GM12878 (cell line): ENCODE measurements around the gene KRTAP10-2.

Experiments
- ATF7 ChIP-seq: fragments of 450-650 bp; IDR thresholded peaks from 2 replicates; pipeline ENCODE4 v1.6.1; 2016; ENCODE audit warnings: low read depth, mild to moderate bottlenecking
- CHD4 ChIP-seq: fragments of 200-600 bp; sonication (generic); IDR thresholded peaks from 2 replicates; pipeline ENCODE4 v1.6.1; 2016; ENCODE audit warnings: mild to moderate bottlenecking
- CREB1 ChIP-seq: IDR thresholded peaks from 2 replicates; pipeline ENCODE4 v1.6.1; 2012; ENCODE audit warnings: low read depth, mild to moderate bottlenecking, inconsistent platforms
- EZH2 ChIP-seq: IDR thresholded peaks from 2 replicates; pipeline ENCODE4 v1.6.1; 2012; ENCODE audit warnings: low read depth, mild to moderate bottlenecking, control low read depth, inconsistent platforms, low read length, borderline replicate concordance; ENCODE audit not compliant: control insufficient read depth
- HDAC2 ChIP-seq: fragments of 200-600 bp; sonication (generic); IDR thresholded peaks from 2 replicates; pipeline ENCODE4 v1.6.1; 2017
- MEF2A ChIP-seq: IDR thresholded peaks from 2 replicates; pipeline ENCODE4 v1.6.1; 2011; ENCODE audit warnings: low read depth, mild to moderate bottlenecking, low read length, moderate library complexity; ENCODE audit not compliant: insufficient read depth
- POLR2A ChIP-seq: IDR thresholded peaks from 2 replicates; pipeline ENCODE4 v1.6.1; 2011; ENCODE audit warnings: low read depth, mild to moderate bottlenecking, low read length
- SIN3A ChIP-seq: IDR thresholded peaks from 2 replicates; pipeline ENCODE4 v1.6.1; 2012; ENCODE audit warnings: low read depth, low read length, improper control_type of control experiment
- TF ChIP-seq, protein P1 (sequence below), 3 experiments: IDR thresholded peaks in 2 of 3; conservative IDR thresholded peaks in 1 of 3; 2 replicates each; pipeline ENCODE4 v1.5.1; 2011; ENCODE audit warnings: low read depth in 3 of 3, low read length in 3 of 3, mild to moderate bottlenecking in 3 of 3, control low read depth in 2 of 3, moderate library complexity in 2 of 3, inconsistent platforms in 1 of 3, mixed read lengths in 1 of 3; ENCODE audit not compliant: control insufficient read depth in 2 of 3, insufficient read depth in 1 of 3; ENCODE audit errors: extremely low read depth in 1 of 3

DNA sequence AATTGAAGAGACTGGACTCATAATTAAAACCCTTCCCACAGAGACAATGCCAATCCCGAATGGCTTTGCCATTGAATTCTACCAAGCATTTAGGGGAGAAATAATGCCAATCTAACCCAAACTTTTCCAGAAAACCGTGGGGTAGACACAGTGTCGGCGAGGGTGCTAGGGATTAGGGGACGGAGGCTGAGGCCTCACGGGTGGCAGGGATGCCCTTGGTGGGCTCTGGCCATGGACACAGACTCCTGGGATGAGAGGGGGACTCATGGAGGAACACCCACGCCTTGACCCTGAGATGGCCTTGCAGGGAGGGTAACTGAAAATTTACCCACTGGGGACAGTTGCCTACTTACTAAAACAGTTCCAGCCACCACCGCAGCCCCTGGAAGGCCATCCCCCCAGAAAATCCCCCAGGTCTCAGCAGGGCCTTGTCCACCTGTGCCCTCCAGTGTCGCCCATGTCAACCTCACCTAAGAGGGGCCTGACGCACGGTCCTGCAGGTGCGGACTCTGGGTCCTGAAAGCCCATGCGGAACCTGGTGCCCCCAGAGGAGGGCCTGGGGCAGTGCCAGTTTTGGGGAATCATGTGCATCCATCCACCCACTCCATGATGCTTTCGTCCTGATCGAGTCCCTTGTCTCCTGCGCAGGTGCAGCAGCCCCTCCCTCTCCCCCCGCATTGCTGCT, 27.2 kb upstream of the KRTAP10-2 start:
- TF ChIP-seq EZH2: no peak
- TF ChIP-seq POLR2A: no peak
- TF ChIP-seq SIN3A: no peak
- TF ChIP-seq, protein P1, sequence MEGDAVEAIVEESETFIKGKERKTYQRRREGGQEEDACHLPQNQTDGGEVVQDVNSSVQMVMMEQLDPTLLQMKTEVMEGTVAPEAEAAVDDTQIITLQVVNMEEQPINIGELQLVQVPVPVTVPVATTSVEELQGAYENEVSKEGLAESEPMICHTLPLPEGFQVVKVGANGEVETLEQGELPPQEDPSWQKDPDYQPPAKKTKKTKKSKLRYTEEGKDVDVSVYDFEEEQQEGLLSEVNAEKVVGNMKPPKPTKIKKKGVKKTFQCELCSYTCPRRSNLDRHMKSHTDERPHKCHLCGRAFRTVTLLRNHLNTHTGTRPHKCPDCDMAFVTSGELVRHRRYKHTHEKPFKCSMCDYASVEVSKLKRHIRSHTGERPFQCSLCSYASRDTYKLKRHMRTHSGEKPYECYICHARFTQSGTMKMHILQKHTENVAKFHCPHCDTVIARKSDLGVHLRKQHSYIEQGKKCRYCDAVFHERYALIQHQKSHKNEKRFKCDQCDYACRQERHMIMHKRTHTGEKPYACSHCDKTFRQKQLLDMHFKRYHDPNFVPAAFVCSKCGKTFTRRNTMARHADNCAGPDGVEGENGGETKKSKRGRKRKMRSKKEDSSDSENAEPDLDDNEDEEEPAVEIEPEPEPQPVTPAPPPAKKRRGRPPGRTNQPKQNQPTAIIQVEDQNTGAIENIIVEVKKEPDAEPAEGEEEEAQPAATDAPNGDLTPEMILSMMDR (IDR thresholded peaks at IDR 0.05 in 2 of 3, conservative IDR thresholded peaks at IDR 0.05 in 1 of 3; ENCODE audit: control insufficient read depth in 2 of 3, extremely low read depth in 1 of 3, insufficient read depth in 1 of 3, low read depth in 3 of 3, low read length in 3 of 3): no peak
- no peak for TF ChIP-seq CREB1
- no peak for TF ChIP-seq CHD4
- TF ChIP-seq HDAC2: no peak
- TF ChIP-seq MEF2A: no peak
- TF ChIP-seq ATF7: no peak
